ENCODE data around the gene ZC3H4.

Gene ZC3H4

DNA sequence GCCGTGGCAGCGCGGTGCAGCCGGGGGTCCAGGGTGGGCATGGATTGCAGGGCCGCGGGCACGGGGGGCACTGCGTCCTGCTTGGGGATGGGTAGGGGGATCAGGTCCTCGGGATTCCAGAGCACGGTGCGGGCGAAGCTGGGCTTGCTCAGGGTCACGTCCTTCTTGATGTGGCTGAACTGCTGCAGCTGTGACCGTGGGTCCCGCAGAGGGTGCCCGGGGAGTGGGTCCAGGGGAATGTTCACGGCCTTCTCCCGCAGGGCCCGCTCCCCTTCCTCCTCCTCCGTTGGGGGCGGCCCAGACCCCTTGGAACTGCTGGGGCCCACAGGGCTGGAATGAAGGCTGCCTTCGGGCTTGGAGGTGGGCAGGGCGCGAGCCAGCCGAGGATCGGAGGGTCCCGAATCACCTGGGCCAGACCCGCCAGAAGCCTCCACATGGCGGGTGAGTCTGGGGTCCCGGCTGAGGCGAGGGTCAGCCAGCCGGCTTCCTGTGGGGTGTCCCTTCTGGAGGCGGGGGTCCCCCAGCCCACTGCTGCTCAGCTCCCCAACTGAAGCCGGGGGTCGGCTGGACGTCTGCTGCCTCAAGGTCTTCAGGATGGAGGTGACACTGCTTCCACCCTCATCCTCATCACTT lies 46.2 kb downstream of the ZC3H4 start:
- TF ChIP-seq, protein P1, sequence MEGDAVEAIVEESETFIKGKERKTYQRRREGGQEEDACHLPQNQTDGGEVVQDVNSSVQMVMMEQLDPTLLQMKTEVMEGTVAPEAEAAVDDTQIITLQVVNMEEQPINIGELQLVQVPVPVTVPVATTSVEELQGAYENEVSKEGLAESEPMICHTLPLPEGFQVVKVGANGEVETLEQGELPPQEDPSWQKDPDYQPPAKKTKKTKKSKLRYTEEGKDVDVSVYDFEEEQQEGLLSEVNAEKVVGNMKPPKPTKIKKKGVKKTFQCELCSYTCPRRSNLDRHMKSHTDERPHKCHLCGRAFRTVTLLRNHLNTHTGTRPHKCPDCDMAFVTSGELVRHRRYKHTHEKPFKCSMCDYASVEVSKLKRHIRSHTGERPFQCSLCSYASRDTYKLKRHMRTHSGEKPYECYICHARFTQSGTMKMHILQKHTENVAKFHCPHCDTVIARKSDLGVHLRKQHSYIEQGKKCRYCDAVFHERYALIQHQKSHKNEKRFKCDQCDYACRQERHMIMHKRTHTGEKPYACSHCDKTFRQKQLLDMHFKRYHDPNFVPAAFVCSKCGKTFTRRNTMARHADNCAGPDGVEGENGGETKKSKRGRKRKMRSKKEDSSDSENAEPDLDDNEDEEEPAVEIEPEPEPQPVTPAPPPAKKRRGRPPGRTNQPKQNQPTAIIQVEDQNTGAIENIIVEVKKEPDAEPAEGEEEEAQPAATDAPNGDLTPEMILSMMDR (conservative IDR thresholded peaks at IDR 0.05; ENCODE audit: low read depth, low read length): no peak
- H3K4me3 ChIP-seq (ENCODE audit: low read depth, low read length): no peak overlapping the region
- no peak for DNase-seq (ENCODE audit: low read depth)

DNA sequence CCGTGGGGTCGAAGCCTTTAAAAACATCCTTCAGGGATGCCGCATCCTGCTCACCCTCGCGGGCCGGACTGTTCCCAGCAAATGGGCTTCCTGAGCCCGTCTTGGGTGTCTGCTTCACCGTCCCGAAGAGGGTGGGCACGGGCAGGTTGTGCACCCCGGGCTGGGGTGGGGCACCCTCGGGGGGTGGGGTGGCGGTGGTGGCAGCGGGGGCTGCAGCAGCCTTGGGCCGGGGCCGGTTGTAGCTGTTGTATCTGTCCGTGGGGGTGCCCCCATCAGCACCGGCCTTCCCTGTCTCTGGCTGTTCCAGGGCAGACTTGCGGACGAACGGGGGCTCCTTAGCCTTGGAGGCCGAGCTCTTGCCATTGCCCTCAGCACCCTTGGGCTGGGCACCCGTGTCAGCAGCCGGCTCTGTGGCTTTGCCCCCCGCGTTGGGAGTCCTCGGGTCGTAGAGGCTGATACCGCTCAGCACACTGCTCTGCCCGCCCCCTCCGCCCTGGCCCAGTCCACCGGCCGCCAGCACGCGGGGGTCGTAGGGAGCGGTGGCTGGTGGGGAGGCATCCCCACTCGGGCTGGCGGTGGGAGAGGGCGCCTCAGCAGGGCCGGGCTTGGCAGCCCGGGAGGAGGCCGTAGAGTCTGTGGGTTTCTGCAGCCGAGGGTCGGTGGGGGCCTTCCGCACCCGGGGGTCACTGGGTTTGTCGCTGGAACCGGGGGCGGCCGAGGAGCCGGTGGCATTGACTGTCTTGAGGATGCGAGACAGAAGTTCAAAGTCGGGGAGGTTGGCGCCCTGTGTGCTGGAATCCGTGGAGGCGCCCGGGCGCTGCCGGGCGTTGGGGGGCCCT lies 47.0 kb downstream of the ZC3H4 start:
- no peak overlapping the region for H3K4me3 ChIP-seq (ENCODE audit: low read depth, low read length)
- DNase-seq (ENCODE audit: low read depth): no peak
- TF ChIP-seq, protein P1 (conservative IDR thresholded peaks at IDR 0.05; ENCODE audit: low read depth, low read length): no peak

DNA sequence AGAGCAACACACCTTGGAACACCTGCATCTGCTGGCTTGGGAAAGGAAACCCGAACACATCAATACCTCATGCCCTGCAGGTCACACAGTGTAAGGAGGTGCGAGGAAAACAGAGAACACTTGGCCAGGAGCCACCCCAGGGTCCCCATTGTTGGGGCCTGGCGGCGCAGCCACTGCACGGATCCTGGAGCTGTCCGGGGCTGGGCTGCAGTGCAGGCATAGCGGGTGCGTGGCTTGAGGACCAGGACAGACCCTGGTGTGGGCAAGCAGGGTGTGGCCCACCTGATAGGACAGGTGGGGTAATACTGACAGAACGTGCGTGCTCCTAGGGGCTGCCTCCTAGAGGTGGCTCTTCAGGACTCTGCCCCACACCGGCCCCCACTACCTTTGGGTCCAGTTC lies 48.3 kb downstream of the ZC3H4 start:
- no peak overlapping the region for H3K4me3 ChIP-seq (ENCODE audit: low read depth, low read length)
- DNase-seq (ENCODE audit: low read depth): no peak
- TF ChIP-seq, protein P1 (conservative IDR thresholded peaks at IDR 0.05; ENCODE audit: low read depth, low read length): no peak

DNA sequence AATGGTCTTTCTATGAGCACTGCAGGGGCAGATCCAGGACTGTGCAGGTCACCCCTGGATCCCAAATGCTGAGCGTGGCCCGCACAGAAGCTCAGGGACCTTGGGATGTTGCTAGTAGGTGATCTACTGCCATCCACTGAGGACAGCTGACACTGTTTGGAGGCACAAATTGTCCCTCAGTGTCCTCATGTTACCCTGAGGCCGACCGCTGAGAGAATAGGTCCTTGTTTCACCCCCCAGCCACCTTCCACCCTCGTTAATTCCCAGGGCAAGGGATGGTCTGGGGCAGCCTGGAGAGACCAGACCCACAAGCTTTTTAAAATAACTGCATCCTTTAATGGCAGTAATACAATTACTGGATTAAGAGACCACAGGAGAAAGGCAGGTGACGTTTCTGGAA lies 49.7 kb downstream of the ZC3H4 start:
- DNase-seq (ENCODE audit: low read depth): no peak
- TF ChIP-seq, protein P1 (conservative IDR thresholded peaks at IDR 0.05; ENCODE audit: low read depth, low read length): no peak
- no peak overlapping the region for H3K4me3 ChIP-seq (ENCODE audit: low read depth, low read length)

DNA sequence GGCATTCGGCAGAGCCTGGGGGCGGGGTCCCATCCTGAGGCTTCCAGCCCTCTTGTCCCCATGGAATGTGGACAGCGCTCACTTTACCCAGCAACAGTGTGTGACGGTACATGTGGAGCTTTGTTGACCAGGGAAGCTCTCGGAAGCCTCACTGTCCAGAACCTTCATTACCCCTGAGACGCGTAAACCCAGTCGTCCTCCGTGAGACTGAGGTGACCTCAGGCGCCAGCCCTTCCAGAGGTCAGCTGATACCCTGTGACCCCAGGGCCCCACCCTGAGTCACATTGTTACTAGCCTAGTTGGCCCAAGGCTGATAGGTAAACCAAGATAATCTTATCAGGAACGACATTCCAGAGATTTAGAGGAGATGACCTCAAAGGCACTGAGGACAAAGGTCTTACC lies 55.0 kb downstream of the ZC3H4 start:
- no peak for DNase-seq (ENCODE audit: low read depth)
- no peak overlapping the region for H3K4me3 ChIP-seq (ENCODE audit: low read depth, low read length)
- TF ChIP-seq, protein P1 (conservative IDR thresholded peaks at IDR 0.05; ENCODE audit: low read depth, low read length): no peak

DNA sequence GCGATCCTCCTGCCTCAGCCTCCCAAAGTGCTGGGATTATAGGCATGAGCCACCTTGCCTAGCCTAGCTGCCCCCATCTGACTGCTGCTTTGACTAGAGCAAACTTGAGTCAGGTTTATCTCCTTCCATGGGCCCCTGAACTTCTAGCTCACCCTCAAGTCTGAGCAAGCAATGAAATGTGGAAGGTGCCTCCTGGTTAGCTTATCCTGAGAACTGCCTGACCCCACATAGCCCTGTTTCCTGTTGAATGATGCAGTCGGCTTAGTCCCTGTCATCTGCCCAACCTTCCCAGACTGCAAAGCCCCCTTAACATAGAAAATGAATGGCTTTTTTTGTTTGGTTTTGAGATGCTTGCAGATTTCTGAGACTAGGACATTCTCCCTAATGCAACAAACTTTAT lies 56.2 kb downstream of the ZC3H4 start:
- TF ChIP-seq, protein P1 (conservative IDR thresholded peaks at IDR 0.05; ENCODE audit: low read depth, low read length): no peak
- DNase-seq (ENCODE audit: low read depth): peak; percentile 69
- no peak overlapping the region for H3K4me3 ChIP-seq (ENCODE audit: low read depth, low read length)
